ENCODE measurements around the gene FXYD6.

Gene FXYD6

GRCh38 chr11:117792241-117792640 is 84.2 kb downstream of the FXYD6 start:
- no peak for DNase-seq (ENCODE audit: low read depth)

GRCh38 chr11:117790279-117790678 is 86.2 kb downstream of the FXYD6 start:
- no peak for DNase-seq (ENCODE audit: low read depth)

GRCh38 chr11:117789241-117789640 is 87.2 kb downstream of the FXYD6 start:
- DNase-seq (ENCODE audit: low read depth), result no peak
